Effector CD8-positive, alpha-beta T cell (primary cell): ENCODE measurements around the gene ACTRT2.

Source experiments
- DNase-seq: peaks from one replicate; lab custom pipeline; 2025; lab: John Stamatoyannopoulos, UW

The ACTRT2 gene

DNA sequence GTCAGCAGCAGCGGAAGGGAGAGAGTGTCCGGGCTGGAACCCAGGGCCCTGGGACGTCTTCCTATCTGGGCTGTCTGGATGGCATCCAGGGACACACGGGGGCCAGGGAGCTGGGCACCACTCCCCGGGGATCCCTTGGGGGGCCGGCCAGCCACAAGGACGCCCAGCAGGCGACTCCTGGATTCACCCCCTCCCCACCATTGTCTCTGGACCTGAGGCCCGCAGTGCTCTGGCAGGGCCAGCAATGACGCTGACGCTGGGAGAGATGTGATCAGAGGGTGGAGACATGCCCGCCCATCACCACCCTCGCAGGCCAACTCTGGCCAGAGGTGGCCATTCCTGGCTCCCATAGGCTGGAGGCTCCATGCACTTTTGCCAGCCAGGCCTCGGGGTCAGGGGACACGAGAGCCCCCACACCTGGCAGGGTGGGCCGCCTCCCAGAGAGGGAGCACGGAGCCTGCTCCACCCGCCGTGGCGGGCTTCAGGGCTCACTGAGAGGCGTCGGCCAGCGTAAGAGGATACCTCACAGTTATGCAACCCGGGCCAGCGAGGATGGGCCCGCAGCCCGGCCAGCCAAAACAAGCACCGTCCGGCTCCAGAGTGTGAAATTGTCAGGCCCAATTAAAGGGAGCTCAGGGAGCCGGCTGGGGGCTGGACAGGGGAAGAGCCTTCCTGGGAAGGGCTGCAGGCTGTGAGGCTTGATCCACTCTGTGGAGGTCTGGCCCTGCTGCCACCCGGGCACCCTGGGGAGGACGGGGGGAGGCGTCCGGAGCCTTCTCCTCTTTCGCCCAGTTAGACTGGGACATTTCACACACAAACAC, 10.3 kb downstream of the ACTRT2 start:
- DNase-seq, result no peak

DNA sequence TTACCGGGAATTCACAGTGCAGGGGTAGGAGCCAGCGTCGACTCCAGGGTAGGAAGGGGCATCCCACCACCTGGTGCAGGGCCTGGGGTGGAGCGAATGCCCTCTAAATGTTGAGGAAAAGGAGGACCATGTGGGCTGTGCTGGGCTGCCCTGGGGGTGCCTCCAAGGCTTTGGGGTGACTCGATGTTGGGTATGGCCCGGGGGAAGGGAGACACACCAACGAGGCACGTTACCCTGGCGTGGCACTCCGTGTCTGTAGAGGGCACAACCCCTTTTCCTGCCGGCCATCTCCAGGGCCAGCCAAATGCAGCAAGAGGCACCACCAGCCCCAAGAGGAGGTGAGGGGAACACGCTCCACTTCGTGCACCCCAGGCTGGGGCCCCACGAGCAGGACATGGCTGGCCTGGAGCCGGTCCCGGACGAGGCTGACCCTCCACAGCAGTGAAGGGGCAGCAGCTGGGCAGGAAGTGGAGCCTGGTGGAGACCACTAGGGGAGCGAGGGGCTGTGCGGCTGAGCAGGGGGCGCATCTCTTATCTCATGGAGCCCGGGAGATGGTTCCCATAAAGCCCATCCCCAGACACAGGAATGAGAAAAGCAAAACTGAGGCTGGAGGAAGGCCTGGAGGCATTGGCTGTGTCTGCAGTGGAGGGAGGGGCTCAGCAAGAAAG, 11.2 kb downstream of the ACTRT2 start:
- DNase-seq, result no peak

- DNase-seq, result peak; percentile 14
Measured at GRCh38 chr1:3033040-3033789, 11.9 kb downstream of the ACTRT2 start.

- DNase-seq, result no peak
Measured at GRCh38 chr1:3033790-3034090, 12.5 kb downstream of the ACTRT2 start.

GRCh38 chr1:3034162-3034561, 12.9 kb downstream of the ACTRT2 start:
- no peak for DNase-seq

- DNase-seq, result no peak
Measured at GRCh38 chr1:3034728-3035562, 13.7 kb downstream of the ACTRT2 start.

GRCh38 chr1:3035563-3036446, 14.5 kb downstream of the ACTRT2 start:
- DNase-seq, result no peak

DNA sequence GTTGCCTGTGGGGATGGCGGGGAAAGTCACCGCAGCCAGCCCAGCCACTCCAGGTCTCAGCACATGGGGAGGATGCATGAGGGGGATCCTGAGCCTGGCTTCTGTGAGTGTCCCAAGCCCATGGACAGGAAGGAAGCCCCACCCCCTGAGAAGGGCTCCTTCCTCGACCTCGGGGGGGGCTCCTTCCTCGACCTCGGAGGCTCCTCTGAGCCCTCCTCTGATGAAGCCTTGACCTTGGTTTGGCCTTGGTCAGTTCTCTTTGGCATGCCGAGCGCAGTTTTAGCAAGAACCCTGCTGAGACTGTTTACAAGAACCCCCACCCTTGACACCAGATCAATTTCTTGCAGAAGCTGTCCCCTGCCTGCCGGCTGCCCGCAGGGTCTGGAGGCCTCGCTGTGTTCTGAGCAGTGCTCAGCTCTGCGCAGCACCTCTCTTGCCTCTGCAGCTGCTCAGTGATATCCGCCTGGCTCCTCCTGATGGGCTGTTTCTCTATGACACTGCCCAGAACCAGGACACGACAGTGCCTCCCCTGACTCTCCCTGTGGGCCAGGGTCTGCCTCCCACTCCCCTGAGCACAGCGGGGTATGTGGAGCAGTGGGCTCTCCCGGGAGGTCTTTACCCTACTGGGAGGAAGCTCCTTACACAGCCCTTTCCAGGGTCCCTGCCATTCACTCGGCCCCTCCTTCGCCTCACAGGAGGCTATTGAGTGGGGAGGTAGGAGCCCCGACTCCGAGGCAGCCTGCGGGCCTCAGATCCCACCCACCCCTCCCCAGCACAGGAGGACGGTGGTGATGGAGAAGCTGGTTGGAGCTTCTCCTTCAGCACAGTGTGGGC, 15.4 kb downstream of the ACTRT2 start:
- no peak for DNase-seq

DNA sequence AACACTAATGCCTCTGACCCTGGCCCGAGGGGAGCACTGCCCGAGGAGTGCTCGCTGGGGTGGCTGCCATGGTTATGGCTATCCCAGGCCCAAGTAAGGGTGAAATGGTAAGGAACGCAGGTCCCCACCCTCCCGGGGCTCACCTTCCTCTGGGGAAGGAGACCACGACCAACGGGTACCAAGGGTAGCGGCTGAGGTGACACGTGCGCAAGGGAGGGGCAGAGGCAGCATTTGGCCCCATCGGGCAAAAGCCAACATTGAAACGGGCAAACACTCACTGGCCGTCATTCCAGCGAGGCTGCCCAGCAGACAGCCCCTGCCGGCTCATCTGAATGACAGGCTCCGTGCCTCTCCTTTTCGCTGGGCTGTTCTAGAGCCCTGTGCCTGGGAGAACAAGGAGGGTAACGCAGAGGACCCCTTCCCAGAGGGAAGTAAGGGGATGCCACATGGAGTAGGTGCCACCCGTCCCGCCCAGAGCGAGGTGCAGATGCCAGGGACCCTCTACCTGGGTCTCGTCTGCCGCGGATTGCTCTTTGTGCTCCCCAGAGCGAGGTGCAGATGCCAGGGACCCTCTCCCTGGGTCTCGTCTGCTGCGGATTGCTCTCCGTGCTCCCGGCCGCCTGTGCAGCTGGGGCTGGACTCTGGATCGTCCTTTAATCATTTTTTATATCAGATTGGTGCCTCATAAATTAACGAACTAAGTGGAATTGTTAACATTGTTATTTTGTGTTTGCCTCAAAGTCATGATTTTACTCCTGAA, 16.2 kb downstream of the ACTRT2 start:
- DNase-seq, result no peak

DNA sequence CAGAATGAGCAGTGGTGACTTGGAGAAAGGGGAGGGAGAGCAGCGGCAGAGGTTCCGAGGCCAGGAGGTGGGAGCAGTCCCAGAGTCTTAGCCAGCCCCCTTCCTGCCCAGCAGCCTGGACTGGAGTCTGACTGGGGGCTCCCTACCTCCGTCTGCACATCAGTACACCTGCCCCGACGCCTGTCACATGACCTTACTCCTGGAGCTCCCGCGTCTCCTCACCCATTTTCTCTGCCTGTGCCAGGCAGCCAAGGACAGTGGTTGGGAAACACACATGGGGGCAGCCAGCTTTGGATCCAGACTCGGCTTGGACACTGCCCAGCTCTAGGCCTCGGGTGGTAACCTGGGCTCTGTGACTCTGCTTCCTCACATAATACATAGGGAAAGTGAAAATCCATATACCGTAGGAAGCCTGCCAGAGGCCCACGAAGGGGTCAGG, 16.9 kb downstream of the ACTRT2 start:
- DNase-seq, result no peak

GRCh38 chr1:3038571-3039181, 17.4 kb downstream of the ACTRT2 start:
- DNase-seq, result no peak

DNA sequence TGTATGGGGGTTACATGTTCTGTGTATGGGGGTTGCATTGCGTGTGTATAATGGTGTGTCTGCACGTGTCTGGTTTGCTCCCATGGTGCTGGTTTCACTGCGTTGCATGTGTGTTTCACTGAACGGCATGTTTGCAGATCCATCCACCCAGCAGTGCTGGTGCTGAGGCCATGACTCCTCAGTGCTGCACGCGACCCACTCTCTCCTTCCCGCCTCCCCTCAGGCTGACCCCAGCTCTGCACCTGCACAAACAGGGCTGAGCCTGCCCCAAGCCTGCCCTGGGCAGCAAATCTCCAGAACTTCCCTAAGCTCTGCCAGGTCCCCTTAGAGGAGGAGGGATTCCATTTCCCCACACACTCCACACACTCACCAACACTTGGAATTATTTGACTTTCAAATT, 18.7 kb downstream of the ACTRT2 start:
- no peak for DNase-seq

GRCh38 chr1:3042481-3042880, 21.2 kb downstream of the ACTRT2 start:
- DNase-seq, result no peak

- DNase-seq, result no peak
Measured at GRCh38 chr1:3049164-3049563, 27.9 kb downstream of the ACTRT2 start.

GRCh38 chr1:3049905-3050304, 28.6 kb downstream of the ACTRT2 start:
- no peak for DNase-seq

- no peak for DNase-seq
Measured at GRCh38 chr1:3050603-3051002, 29.3 kb downstream of the ACTRT2 start.

DNA sequence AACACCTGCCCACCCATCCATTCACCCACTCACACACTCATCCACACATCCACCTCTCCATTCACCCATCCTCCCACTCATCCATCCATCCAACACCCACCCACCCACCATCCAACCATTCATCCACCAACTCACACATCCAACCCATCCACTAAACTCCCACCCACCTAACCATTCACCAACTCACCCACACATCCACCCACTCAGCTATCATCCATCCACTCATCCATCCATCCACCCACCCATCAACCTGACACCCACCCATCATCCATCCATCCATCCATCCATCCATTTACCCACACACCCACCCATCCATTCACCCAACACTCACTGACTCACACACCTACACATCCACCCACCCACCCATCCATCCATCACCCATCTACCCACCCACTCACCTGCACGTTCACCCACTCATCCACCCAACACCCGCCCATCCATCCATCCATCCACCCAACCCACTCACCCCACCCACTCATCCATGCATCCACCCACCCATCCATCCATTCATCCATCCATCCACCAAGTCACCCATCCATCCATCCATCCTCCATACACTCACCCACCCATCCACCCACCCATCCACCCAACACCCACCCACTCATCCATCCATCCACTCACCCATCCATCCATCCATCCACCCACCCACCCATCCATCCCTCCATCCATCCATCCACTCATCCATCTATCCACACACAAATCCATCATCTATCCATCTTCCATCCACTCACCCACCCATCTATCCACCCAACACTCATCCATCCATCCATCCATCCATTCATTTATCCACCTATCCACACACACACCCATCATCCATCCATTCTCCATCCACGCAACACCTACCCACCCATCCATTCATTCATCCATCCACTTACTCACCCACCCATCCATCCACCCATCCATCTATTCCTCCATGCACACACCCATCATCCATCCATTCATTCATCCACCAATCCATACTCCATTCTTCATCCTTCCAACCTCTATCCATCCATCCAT, 30.3 kb downstream of the ACTRT2 start:
- no peak for DNase-seq

GRCh38 chr1:3052501-3052900, 31.2 kb downstream of the ACTRT2 start:
- no peak for DNase-seq
